Naive thymus-derived CD4-positive, alpha-beta T cell (primary cell): ENCODE data around the gene KDM7A. TPM values are rescaled to one million over a fixed set of nuclear protein-coding genes. Genes with fewer than 3 reads are reported as not detected.
"Not testable (repeated sequence)": the region's sequence is repeated elsewhere in the genome, so short reads cannot be mapped to it uniquely, and the experiment has no call there.

Source experiments
- ATAC-seq: fragments of 150-1000 bp; cut with Tn5 transposase; 2 replicates; pipeline ENCODE4 v1.10.0; 2021; ENCODE audit warnings: mild to moderate bottlenecking, moderate library complexity
- CTCF ChIA-PET: fragments of 350-600 bp; sonication (Branson Sonifier 250); formaldehyde crosslinking; loops from one replicate; lab custom pipeline; 2021; ENCODE audit warnings: antibody characterized with exemption; lab: Charles Lee
- POLR2A ChIA-PET: fragments of 350-600 bp; sonication (Branson Sonifier 250); formaldehyde crosslinking; loops from one replicate; lab custom pipeline; 2021; ENCODE audit warnings: antibody characterized with exemption, inconsistent platforms; lab: Charles Lee
- DNase-seq, 9 donors: peaks; one replicate each; pipeline versions ENCODE4 v3.0.0 to v3.0.0-alpha.2; 2020 to 2022; ENCODE audit warnings: mixed read lengths in 1 of 9
- H3K27ac ChIP-seq: one replicate; pipeline ENCODE4 v1.7.0; 2013; ENCODE audit warnings: mild to moderate bottlenecking, low read depth, low read length, moderate library complexity
- H3K27me3 ChIP-seq, 2 donors: one replicate each; pipeline ENCODE4 v1.7.0; 2013; ENCODE audit warnings: low read length in 2 of 2, mild to moderate bottlenecking in 2 of 2, moderate library complexity in 2 of 2; ENCODE audit not compliant: control insufficient read depth in 2 of 2, insufficient read depth in 2 of 2
- H3K36me3 ChIP-seq, 3 experiments: 1 replicate in 2 of 3; 2 replicates in 1 of 3; pipeline ENCODE4 v1.7.0; 2013; ENCODE audit warnings: low read length in 3 of 3, mild to moderate bottlenecking in 3 of 3, moderate library complexity in 1 of 3; ENCODE audit not compliant: insufficient read depth in 3 of 3, control insufficient read depth in 2 of 3
- H3K4me1 ChIP-seq, 2 donors: one replicate each; pipeline ENCODE4 v1.7.0; 2013; ENCODE audit warnings: low read length in 2 of 2, mild to moderate bottlenecking in 2 of 2, moderate library complexity in 1 of 2; ENCODE audit not compliant: control insufficient read depth in 2 of 2, insufficient read depth in 2 of 2
- H3K4me3 ChIP-seq: 2 replicates; pipeline ENCODE4 v1.7.0; 2013; ENCODE audit warnings: mild to moderate bottlenecking, low read length
- H3K9me3 ChIP-seq, 3 experiments: 1 replicate in 2 of 3; 2 replicates in 1 of 3; pipeline ENCODE4 v1.7.0; 2013; ENCODE audit warnings: low read length in 3 of 3; ENCODE audit not compliant: control insufficient read depth in 2 of 3
- H3K27ac Mint-ChIP-seq, 9 donors: one replicate each; pipeline ENCODE4 v1.8.0; 2020 to 2022; ENCODE audit warnings: mixed read lengths in 9 of 9, mild to moderate bottlenecking in 8 of 9, moderate library complexity in 5 of 9, inconsistent platforms in 2 of 9
- H3K27me3 Mint-ChIP-seq, 5 donors: one replicate each; pipeline ENCODE4 v1.8.0; 2021 to 2022; ENCODE audit warnings: mixed read lengths in 5 of 5, mild to moderate bottlenecking in 1 of 5
- H3K36me3 Mint-ChIP-seq, 5 donors: one replicate each; pipeline ENCODE4 v1.8.0; 2020 to 2022; ENCODE audit warnings: mixed read lengths in 5 of 5, mild to moderate bottlenecking in 3 of 5, inconsistent platforms in 1 of 5
- H3K4me1 Mint-ChIP-seq, 7 donors: one replicate each; pipeline ENCODE4 v1.8.0; 2020 to 2022; ENCODE audit warnings: mixed read lengths in 7 of 7, mild to moderate bottlenecking in 3 of 7, inconsistent platforms in 1 of 7
- H3K4me3 Mint-ChIP-seq, 10 donors: one replicate each; pipeline ENCODE4 v1.8.0; 2020 to 2022; ENCODE audit warnings: mild to moderate bottlenecking in 10 of 10, mixed read lengths in 10 of 10, moderate library complexity in 6 of 10, inconsistent platforms in 2 of 10
- H3K9me3 Mint-ChIP-seq, 11 donors: one replicate each; pipeline ENCODE4 v1.8.0; 2020 to 2022; ENCODE audit warnings: mixed read lengths in 11 of 11, mild to moderate bottlenecking in 4 of 11, inconsistent platforms in 1 of 11, moderate library complexity in 1 of 11
- intact Hi-C, 2 donors: fragments of 100-400 bp; cut with micrococcal nuclease; formaldehyde crosslinking; loops; one replicate each; pipeline ENCODE4 v1.15.1; 2023
- polyA plus RNA-seq, 2 donors: library from polyadenylated mRNA; unstranded; fragments of 300-500 nt; fragmentation: Illumina TruSeq; gene quantifications; one replicate each; pipeline ENCODE4 v1.2.3, GENCODE V29; 2021
- total RNA-seq, 6 experiments: library from RNA in 5 of 6; stranded (reverse) in 5 of 6; gene quantifications; 1 replicate in 5 of 6; 2 replicates in 1 of 6; pipeline ENCODE4 v1.2.3 and lab custom pipeline; 2021 to 2026

KDM7A gene
- total and polyA plus RNA-seq, 7 experiments from 2014 or later, result 5.4 to 62.5 (median 40.5) TPM

- H3K27ac Mint-ChIP-seq, H3K27ac ChIP-seq, intact Hi-C loops, H3K4me3 ChIP-seq, POLR2A ChIA-PET, DNase-seq, ATAC-seq, H3K27me3 ChIP-seq, H3K9me3 Mint-ChIP-seq, H3K9me3 ChIP-seq, H3K4me3 Mint-ChIP-seq, H3K4me1 Mint-ChIP-seq, H3K4me1 ChIP-seq, CTCF ChIA-PET, H3K27me3 Mint-ChIP-seq: not testable (repeated sequence)
- H3K36me3 ChIP-seq, result peaks cover 4 to 46% (median 8%) of the 10 kb centered on the region in 3 experiments
- H3K36me3 Mint-ChIP-seq, result peaks cover 5 to 66% (median 49%) of the 10 kb centered on the region in 5 donors
Observed at GRCh38 chr7:140114817-140115216, 62.0 kb downstream of the KDM7A start.

- DNase-seq, result peak in 6 of 9 donors; percentile 11 to 34 (median 26)
- POLR2A ChIA-PET, result interaction anchor here (0.9 kb wide), 1 partner anchor 8 kb away, joined by 3 read pairs; no protein-coding TSS in a partner anchor
- H3K4me1 ChIP-seq, H3K9me3 ChIP-seq, intact Hi-C loops, H3K4me3 Mint-ChIP-seq, H3K27ac ChIP-seq, H3K27ac Mint-ChIP-seq, ATAC-seq, H3K4me3 ChIP-seq, CTCF ChIA-PET, H3K27me3 Mint-ChIP-seq, H3K27me3 ChIP-seq: not testable (repeated sequence)
- Mint-ChIP-seq H3K36me3 (peaks cover 10 to 71% (median 41%) of the 10 kb centered on the region in 5 donors), H3K4me1 (peaks cover 2 to 22% (median 15%) of the 10 kb centered on the region in 7 donors), H3K9me3 (peaks cover 0 to 22% (median 0%) of the 10 kb centered on the region in 11 donors)
- peaks cover 3 to 23% (median 4%) of the 10 kb centered on the region in 3 experiments for H3K36me3 ChIP-seq
Observed at GRCh38 chr7:140108777-140109176, 68.0 kb downstream of the KDM7A start.

GRCh38 chr7:140096459-140096858, 80.3 kb downstream of the KDM7A start:
- no peak overlapping the region for H3K27ac ChIP-seq
- Mint-ChIP-seq H3K36me3 (peaks cover 19 to 66% (median 51%) of the 10 kb centered on the region in 5 donors), H3K9me3 (no peaks in the 10 kb centered on the region), H3K4me1 (peaks cover 0 to 5% (median 0%) of the 10 kb centered on the region in 7 donors), H3K4me3 (no peak overlapping the region), H3K27ac (peak overlapping the region in 2 of 9 donors; percentile 9 to 71), H3K27me3 (no peaks in the 10 kb centered on the region)
- ChIA-PET POLR2A (no interaction called here), CTCF (no interaction called here)
- no peak for ATAC-seq
- H3K4me3 ChIP-seq, result no peak overlapping the region
- intact Hi-C loops, result no loop called here
- no peaks in the 10 kb centered on the region for H3K27me3 ChIP-seq
- H3K4me1 ChIP-seq, result no peaks in the 10 kb centered on the region
- no peak for DNase-seq
- H3K9me3 ChIP-seq, result no peaks in the 10 kb centered on the region
- H3K36me3 ChIP-seq, result peaks cover 34 to 92% (median 39%) of the 10 kb centered on the region in 3 experiments

- Mint-ChIP-seq H3K27me3 (no peaks in the 10 kb centered on the region), H3K36me3 (peaks cover 13 to 63% (median 46%) of the 10 kb centered on the region in 5 donors), H3K27ac (peak overlapping the region in 3 of 9 donors; percentile 39 to 77 (median 61)), H3K4me3 (no peak overlapping the region), H3K9me3 (no peaks in the 10 kb centered on the region), H3K4me1 (peaks cover 0 to 8% (median under 1%) of the 10 kb centered on the region in 7 donors)
- DNase-seq, result no peak
- H3K4me1 ChIP-seq, result no peaks in the 10 kb centered on the region
- no peak for ATAC-seq
- H3K27ac ChIP-seq, result no peak overlapping the region
- ChIA-PET CTCF (no interaction called here), POLR2A (no interaction called here)
- peaks cover 28 to 75% (median 30%) of the 10 kb centered on the region in 3 experiments for H3K36me3 ChIP-seq
- H3K4me3 ChIP-seq, result no peak overlapping the region
- H3K9me3 ChIP-seq, result no peaks in the 10 kb centered on the region
- intact Hi-C loops, result loop anchor here in 1 of 2 donors (2.0 kb wide), 1 partner anchor 15 kb away; no protein-coding TSS in a partner anchor
- no peaks in the 10 kb centered on the region for H3K27me3 ChIP-seq
Observed at GRCh38 chr7:140093375-140093774, 83.4 kb downstream of the KDM7A start.

- Mint-ChIP-seq H3K4me1 (peaks cover 23 to 54% (median 31%) of the 10 kb centered on the region in 7 donors), H3K4me3 (peak overlapping the region in 4 of 10 donors; percentile 36 to 59 (median 45)), H3K27ac (peak overlapping the region in 8 of 9 donors; percentile 67 to 90 (median 80)), H3K27me3 (no peaks in the 10 kb centered on the region), H3K36me3 (peaks cover 0 to 7% (median 3%) of the 10 kb centered on the region in 5 donors), H3K9me3 (peaks cover 0 to 2% (median 0%) of the 10 kb centered on the region in 11 donors)
- ChIA-PET CTCF (no interaction called here), POLR2A (no interaction called here)
- intact Hi-C loops, result loop anchor here in 1 of 2 donors (2.0 to 5.0 kb wide), 2 partner anchors 23 to 37 kb away; partner anchors contain the start of gene PARP12
- DNase-seq (no peak), ATAC-seq (peak; percentile 14)
- peaks cover 0 to 16% of the 10 kb centered on the region in 2 donors for H3K4me1 ChIP-seq
- H3K36me3 ChIP-seq, result peaks cover 0 to 3% (median 0%) of the 10 kb centered on the region in 3 experiments
- no peak overlapping the region for H3K4me3 ChIP-seq
- no peaks in the 10 kb centered on the region for H3K9me3 ChIP-seq
- H3K27me3 ChIP-seq, result no peaks in the 10 kb centered on the region
- H3K27ac ChIP-seq, result peak overlapping the region; percentile 11
Observed at GRCh38 chr7:140085447-140085846, 91.3 kb downstream of the KDM7A start.

- CTCF ChIA-PET, result no interaction called here
Observed at GRCh38 chr7:140084972-140085371, 91.8 kb downstream of the KDM7A start.

More at GRCh38 chr7:140084972-140085371, 91.8 kb downstream of the KDM7A start:
- Histone ChIP-seq H3K4me1 (peaks cover 0 to 16% of the 10 kb centered on the region in 2 donors), H3K9me3 (no peaks in the 10 kb centered on the region), H3K27ac (peak overlapping the region; percentile 11), H3K4me3 (no peak overlapping the region), H3K36me3 (peaks cover 0 to 3% (median 0%) of the 10 kb centered on the region in 3 experiments), H3K27me3 (no peaks in the 10 kb centered on the region)
- H3K27ac Mint-ChIP-seq, result peak overlapping the region; percentile 36 to 90 (median 78)
- peak overlapping the region in 9 of 10 donors; percentile 0 to 60 (median 44) for H3K4me3 Mint-ChIP-seq
- H3K36me3 Mint-ChIP-seq, result peaks cover 0 to 4% (median 3%) of the 10 kb centered on the region in 5 donors
- H3K27me3 Mint-ChIP-seq, result no peaks in the 10 kb centered on the region
- POLR2A ChIA-PET, result interaction anchor here (0.6 kb wide), 2 partner anchors 55 to 526 kb away, joined by 3 read pairs; no protein-coding TSS in a partner anchor
- H3K4me1 Mint-ChIP-seq, result peaks cover 23 to 54% (median 31%) of the 10 kb centered on the region in 7 donors
- peak; percentile 60 for ATAC-seq
- intact Hi-C loops, result loop anchor here in 1 of 2 donors (2.0 to 5.0 kb wide), 2 partner anchors 22 to 37 kb away; partner anchors contain the start of gene PARP12
- peaks cover 0 to 2% (median 0%) of the 10 kb centered on the region in 11 donors for H3K9me3 Mint-ChIP-seq
- DNase-seq, result peak in 1 of 9 donors; percentile 19
